CD4-positive, alpha-beta T cell treated with Interleukin-6 for 4 hours (primary cell): ENCODE data around the gene EIF2B4.
A peak's percentile ranks its signal among the peaks of the same experiment; 100 is the strongest.
"Not testable (repeated sequence)": the region's sequence is repeated elsewhere in the genome, so short reads cannot be mapped to it uniquely, and the experiment has no call there.

Source experiments
- DNase-seq: peaks from one replicate; pipeline ENCODE4 v3.0.0-alpha.2; 2020; ENCODE audit warnings: mixed read lengths

The EIF2B4 gene

GRCh38 chr2:27335311-27335710 is 34.8 kb downstream of the EIF2B4 start:
- no peak for DNase-seq

GRCh38 chr2:27324720-27325119 is 45.4 kb downstream of the EIF2B4 start:
- DNase-seq = no peak

- DNase-seq = no peak
Observed at GRCh38 chr2:27323596-27324285, 46.4 kb downstream of the EIF2B4 start.

- peak; percentile 90 for DNase-seq
Observed at GRCh38 chr2:27322766-27323595, 47.2 kb downstream of the EIF2B4 start, which contains the start of gene MPV17. TSS of gene MPV17 (minus strand) at chr2:27323097. CDS start at chr2:27322517, 580 bp downstream.

- DNase-seq = peak; percentile 15
Observed at GRCh38 chr2:27322301-27322765, 47.8 kb downstream of the EIF2B4 start.

- no peak for DNase-seq
Observed at GRCh38 chr2:27320958-27321543, 49.1 kb downstream of the EIF2B4 start.

GRCh38 chr2:27319839-27320238 is 50.3 kb downstream of the EIF2B4 start:
- DNase-seq = not testable (repeated sequence)

- no peak for DNase-seq
Observed at GRCh38 chr2:27316655-27317412, 53.3 kb downstream of the EIF2B4 start.

GRCh38 chr2:27315122-27315521 is 55.0 kb downstream of the EIF2B4 start:
- no peak for DNase-seq

- DNase-seq = no peak
Observed at GRCh38 chr2:27314709-27315108, 55.4 kb downstream of the EIF2B4 start.
